PC-9 (cell line): ENCODE data around the gene LCN10.

ENCODE experiments used
- CTCF ChIP-seq: fragments of 200-600 bp; sonication (generic); conservative IDR thresholded peaks from 2 replicates; pipeline ENCODE4 v1.6.1; 2017; ENCODE audit warnings: mixed run types, antibody characterized with exemption, mild to moderate bottlenecking, moderate library complexity
- EZH2 ChIP-seq: fragments of 200-600 bp; sonication (generic); IDR thresholded peaks from 2 replicates; pipeline ENCODE4 v1.8.0; 2017; ENCODE audit warnings: antibody characterized with exemption, low read depth

- no peak for TF ChIP-seq CTCF
- TF ChIP-seq EZH2, result no peak
Measured at GRCh38 chr9:136693490-136694162, 49.1 kb downstream of the LCN10 start.
